ENCODE measurements around the gene MTA3. TPM values are rescaled to one million over a fixed set of nuclear protein-coding genes. Genes with fewer than 3 reads are reported as not detected.

The MTA3 gene
- total and polyA plus RNA-seq, 9 of the 15 experiments (the other 6 are each of a cell fraction or from before 2014, with no cell fraction given): 12.4 to 39.6 (median 23.5) TPM

- Histone ChIP-seq H3K9ac (ENCODE audit: insufficient read depth in 1 of 2, low read depth in 2 of 2, low read length in 2 of 2) (no peak overlapping the region), H3K4me1 (replicated peaks in 1 of 2; ENCODE audit: control insufficient read depth in 2 of 2, insufficient read depth in 2 of 2, low read length in 2 of 2) (peaks cover 0 to 11% of the 10 kb centered on the region in 2 experiments; a peak in 1 of 5 replicates), H4K20me1 (replicated peaks; ENCODE audit: control insufficient read depth, insufficient read depth, low read length) (no peaks in the 10 kb centered on the region; the same call in 1 of the 2 replicates), H3K36me3 (ENCODE audit: control insufficient read depth, insufficient read depth, low read length) (no peaks in the 10 kb centered on the region), H3K4me3 (no peak overlapping the region), H3K79me2 (ENCODE audit: control insufficient read depth, insufficient read depth, low read length) (no peaks in the 10 kb centered on the region), H3K4me2 (ENCODE audit: insufficient read depth, low read length) (no peak overlapping the region), H3K9me3 (replicated peaks; ENCODE audit: control insufficient read depth, insufficient read depth, low read depth, low read length) (no peaks in the 10 kb centered on the region), H2AFZ (ENCODE audit: low read depth, low read length) (no peak overlapping the region), H3K27ac (ENCODE audit: extremely low read depth, low read depth, low read length) (no peak overlapping the region), H3K27me3 (ENCODE audit: control insufficient read depth in 2 of 2, insufficient read depth in 2 of 2, low read length in 2 of 2) (peaks cover 2 to 40% of the 10 kb centered on the region in 2 experiments; a peak in 4 of 5 replicates), H3K9me1 (ENCODE audit: control insufficient read depth, insufficient read depth, low read length) (no peaks in the 10 kb centered on the region)
- ATAC-seq (no peak), DNase-seq (ENCODE audit: extremely low read depth in 1 of 4, low spot score in 3 of 4) (no peak), FAIRE-seq (no peak)
- CTCF ChIA-PET (ENCODE audit: low intra/inter-chr PET ratio): no interaction called here
- in situ Hi-C loops (cut with MboI): loop anchor here (25.0 kb wide), 1 partner anchor 279 kb away; no protein-coding TSS in a partner anchor
- POLR2A ChIA-PET: interaction anchor here (0.9 to 1.1 kb wide), 2 partner anchors 9 to 18 kb away, joined by 3 read pairs; no protein-coding TSS in a partner anchor
- no TSS peak for BruUV-seq (replicated peaks)
- WGBS (ENCODE audit: insufficient coverage, low coverage, missing lambda C conversion rate): 14% methylated on average over 4 of the region's 4 CpGs
- intact Hi-C loops (cut with micrococcal nuclease): no loop called here
- TF ChIP-seq ZNF57 (CRISPR knock-in tag; IDR thresholded peaks at IDR 0.05): no peak
- TF ChIP-seq TBP (optimal IDR thresholded peaks at IDR 0.05; ENCODE audit: low read depth, low read length): no peak
- TF ChIP-seq ZNF75A (CRISPR knock-in tag; IDR thresholded peaks at IDR 0.05): no peak
- TF ChIP-seq, protein P1, sequence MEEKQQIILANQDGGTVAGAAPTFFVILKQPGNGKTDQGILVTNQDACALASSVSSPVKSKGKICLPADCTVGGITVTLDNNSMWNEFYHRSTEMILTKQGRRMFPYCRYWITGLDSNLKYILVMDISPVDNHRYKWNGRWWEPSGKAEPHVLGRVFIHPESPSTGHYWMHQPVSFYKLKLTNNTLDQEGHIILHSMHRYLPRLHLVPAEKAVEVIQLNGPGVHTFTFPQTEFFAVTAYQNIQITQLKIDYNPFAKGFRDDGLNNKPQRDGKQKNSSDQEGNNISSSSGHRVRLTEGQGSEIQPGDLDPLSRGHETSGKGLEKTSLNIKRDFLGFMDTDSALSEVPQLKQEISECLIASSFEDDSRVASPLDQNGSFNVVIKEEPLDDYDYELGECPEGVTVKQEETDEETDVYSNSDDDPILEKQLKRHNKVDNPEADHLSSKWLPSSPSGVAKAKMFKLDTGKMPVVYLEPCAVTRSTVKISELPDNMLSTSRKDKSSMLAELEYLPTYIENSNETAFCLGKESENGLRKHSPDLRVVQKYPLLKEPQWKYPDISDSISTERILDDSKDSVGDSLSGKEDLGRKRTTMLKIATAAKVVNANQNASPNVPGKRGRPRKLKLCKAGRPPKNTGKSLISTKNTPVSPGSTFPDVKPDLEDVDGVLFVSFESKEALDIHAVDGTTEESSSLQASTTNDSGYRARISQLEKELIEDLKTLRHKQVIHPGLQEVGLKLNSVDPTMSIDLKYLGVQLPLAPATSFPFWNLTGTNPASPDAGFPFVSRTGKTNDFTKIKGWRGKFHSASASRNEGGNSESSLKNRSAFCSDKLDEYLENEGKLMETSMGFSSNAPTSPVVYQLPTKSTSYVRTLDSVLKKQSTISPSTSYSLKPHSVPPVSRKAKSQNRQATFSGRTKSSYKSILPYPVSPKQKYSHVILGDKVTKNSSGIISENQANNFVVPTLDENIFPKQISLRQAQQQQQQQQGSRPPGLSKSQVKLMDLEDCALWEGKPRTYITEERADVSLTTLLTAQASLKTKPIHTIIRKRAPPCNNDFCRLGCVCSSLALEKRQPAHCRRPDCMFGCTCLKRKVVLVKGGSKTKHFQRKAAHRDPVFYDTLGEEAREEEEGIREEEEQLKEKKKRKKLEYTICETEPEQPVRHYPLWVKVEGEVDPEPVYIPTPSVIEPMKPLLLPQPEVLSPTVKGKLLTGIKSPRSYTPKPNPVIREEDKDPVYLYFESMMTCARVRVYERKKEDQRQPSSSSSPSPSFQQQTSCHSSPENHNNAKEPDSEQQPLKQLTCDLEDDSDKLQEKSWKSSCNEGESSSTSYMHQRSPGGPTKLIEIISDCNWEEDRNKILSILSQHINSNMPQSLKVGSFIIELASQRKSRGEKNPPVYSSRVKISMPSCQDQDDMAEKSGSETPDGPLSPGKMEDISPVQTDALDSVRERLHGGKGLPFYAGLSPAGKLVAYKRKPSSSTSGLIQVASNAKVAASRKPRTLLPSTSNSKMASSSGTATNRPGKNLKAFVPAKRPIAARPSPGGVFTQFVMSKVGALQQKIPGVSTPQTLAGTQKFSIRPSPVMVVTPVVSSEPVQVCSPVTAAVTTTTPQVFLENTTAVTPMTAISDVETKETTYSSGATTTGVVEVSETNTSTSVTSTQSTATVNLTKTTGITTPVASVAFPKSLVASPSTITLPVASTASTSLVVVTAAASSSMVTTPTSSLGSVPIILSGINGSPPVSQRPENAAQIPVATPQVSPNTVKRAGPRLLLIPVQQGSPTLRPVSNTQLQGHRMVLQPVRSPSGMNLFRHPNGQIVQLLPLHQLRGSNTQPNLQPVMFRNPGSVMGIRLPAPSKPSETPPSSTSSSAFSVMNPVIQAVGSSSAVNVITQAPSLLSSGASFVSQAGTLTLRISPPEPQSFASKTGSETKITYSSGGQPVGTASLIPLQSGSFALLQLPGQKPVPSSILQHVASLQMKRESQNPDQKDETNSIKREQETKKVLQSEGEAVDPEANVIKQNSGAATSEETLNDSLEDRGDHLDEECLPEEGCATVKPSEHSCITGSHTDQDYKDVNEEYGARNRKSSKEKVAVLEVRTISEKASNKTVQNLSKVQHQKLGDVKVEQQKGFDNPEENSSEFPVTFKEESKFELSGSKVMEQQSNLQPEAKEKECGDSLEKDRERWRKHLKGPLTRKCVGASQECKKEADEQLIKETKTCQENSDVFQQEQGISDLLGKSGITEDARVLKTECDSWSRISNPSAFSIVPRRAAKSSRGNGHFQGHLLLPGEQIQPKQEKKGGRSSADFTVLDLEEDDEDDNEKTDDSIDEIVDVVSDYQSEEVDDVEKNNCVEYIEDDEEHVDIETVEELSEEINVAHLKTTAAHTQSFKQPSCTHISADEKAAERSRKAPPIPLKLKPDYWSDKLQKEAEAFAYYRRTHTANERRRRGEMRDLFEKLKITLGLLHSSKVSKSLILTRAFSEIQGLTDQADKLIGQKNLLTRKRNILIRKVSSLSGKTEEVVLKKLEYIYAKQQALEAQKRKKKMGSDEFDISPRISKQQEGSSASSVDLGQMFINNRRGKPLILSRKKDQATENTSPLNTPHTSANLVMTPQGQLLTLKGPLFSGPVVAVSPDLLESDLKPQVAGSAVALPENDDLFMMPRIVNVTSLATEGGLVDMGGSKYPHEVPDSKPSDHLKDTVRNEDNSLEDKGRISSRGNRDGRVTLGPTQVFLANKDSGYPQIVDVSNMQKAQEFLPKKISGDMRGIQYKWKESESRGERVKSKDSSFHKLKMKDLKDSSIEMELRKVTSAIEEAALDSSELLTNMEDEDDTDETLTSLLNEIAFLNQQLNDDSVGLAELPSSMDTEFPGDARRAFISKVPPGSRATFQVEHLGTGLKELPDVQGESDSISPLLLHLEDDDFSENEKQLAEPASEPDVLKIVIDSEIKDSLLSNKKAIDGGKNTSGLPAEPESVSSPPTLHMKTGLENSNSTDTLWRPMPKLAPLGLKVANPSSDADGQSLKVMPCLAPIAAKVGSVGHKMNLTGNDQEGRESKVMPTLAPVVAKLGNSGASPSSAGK (IDR thresholded peaks at IDR 0.05): no peak
- no peak for TF ChIP-seq SIN3A (IDR thresholded peaks at IDR 0.05; ENCODE audit: borderline replicate concordance in 2 of 2, control insufficient read depth in 1 of 2, low read depth in 2 of 2, low read length in 2 of 2)
- no peak for TF ChIP-seq ZNF668 (CRISPR knock-in tag; IDR thresholded peaks at IDR 0.05)
- no peak for TF ChIP-seq GTF2E2 (tag; IDR thresholded peaks at IDR 0.05)
- no peak for TF ChIP-seq CBFA2T2 (conservative IDR thresholded peaks at IDR 0.05)
- TF ChIP-seq FOXJ3 (CRISPR knock-in tag; IDR thresholded peaks at IDR 0.05): no peak
Observed at GRCh38 chr2:42791606-42792005, 223.2 kb downstream of the MTA3 start.

All from K562 (cell line).